GM23338 (cell line): ENCODE results near the gene LNPEP. TPM values are rescaled to one million over a fixed set of nuclear protein-coding genes. Genes with fewer than 3 reads are reported as not detected.

ENCODE experiments used
- ATAC-seq: fragments of 200-7000 bp; cut with Tn5 transposase; 3 replicates; pipeline ENCODE4 v1.9.1; 2020
- DNase-seq: peaks from one replicate; pipeline ENCODE4 v3.0.0-alpha.2; 2015; ENCODE audit warnings: low spot score
- H2AFZ ChIP-seq: fragments of 200-600 bp; sonication (generic); 2 replicates; pipeline ENCODE4 v1.8.0; 2016; ENCODE audit warnings: antibody characterized with exemption, mild to moderate bottlenecking, moderate library complexity
- H3F3A ChIP-seq: fragments of 200-600 bp; sonication (generic); replicated peaks from 2 replicates; pipeline ENCODE4 v1.8.0; 2017; ENCODE audit warnings: antibody characterized with exemption, mixed run types, low read depth
- H3K27ac ChIP-seq: fragments of 200-600 bp; sonication (generic); 2 replicates; pipeline ENCODE4 v1.6.1; 2016; ENCODE audit warnings: low read depth
- H3K27me3 ChIP-seq: fragments of 200-600 bp; sonication (generic); 2 replicates; pipeline ENCODE4 v1.8.0; 2016; ENCODE audit warnings: mild to moderate bottlenecking, mixed run types, moderate library complexity; ENCODE audit not compliant: insufficient read depth
- H3K36me3 ChIP-seq: fragments of 200-600 bp; sonication (generic); 2 replicates; pipeline ENCODE4 v1.8.0; 2016; ENCODE audit warnings: mild to moderate bottlenecking; ENCODE audit not compliant: insufficient read depth
- H3K4me1 ChIP-seq: fragments of 200-600 bp; sonication (generic); 2 replicates; pipeline ENCODE4 v1.8.0; 2016; ENCODE audit warnings: mild to moderate bottlenecking, moderate library complexity; ENCODE audit not compliant: insufficient read depth
- H3K4me2 ChIP-seq: fragments of 200-600 bp; sonication (generic); 2 replicates; pipeline ENCODE4 v1.7.1; 2017; ENCODE audit warnings: mixed run types
- H3K4me3 ChIP-seq: fragments of 200-600 bp; sonication (generic); 2 replicates; pipeline ENCODE4 v1.6.1; 2016; ENCODE audit warnings: mixed run types
- H3K79me2 ChIP-seq: fragments of 200-600 bp; sonication (generic); replicated peaks from 2 replicates; pipeline ENCODE4 v1.8.0; 2017; ENCODE audit warnings: mild to moderate bottlenecking; ENCODE audit not compliant: insufficient read depth
- H3K9me2 ChIP-seq: fragments of 200-600 bp; sonication (generic); 2 replicates; pipeline ENCODE4 v1.8.0; 2017; ENCODE audit not compliant: insufficient read depth
- H4K20me1 ChIP-seq: fragments of 200-600 bp; sonication (generic); replicated peaks from 2 replicates; pipeline ENCODE4 v1.8.0; 2017; ENCODE audit warnings: mild to moderate bottlenecking; ENCODE audit not compliant: insufficient read depth
- H3K27ac Mint-ChIP-seq: 2 replicates; pipeline ENCODE4 v1.8.0; 2020; ENCODE audit warnings: inconsistent platforms, mild to moderate bottlenecking, moderate library complexity, mixed read lengths
- H3K27me3 Mint-ChIP-seq: 3 replicates; pipeline ENCODE4 v1.8.0; 2022; ENCODE audit warnings: low read depth, mild to moderate bottlenecking, moderate library complexity, mixed read lengths, inconsistent platforms; ENCODE audit not compliant: insufficient read depth, poor library complexity
- H3K36me3 Mint-ChIP-seq: 3 replicates; pipeline ENCODE4 v1.8.0; 2021; ENCODE audit warnings: low read depth, mild to moderate bottlenecking, inconsistent platforms, moderate library complexity, mixed read lengths
- H3K4me1 Mint-ChIP-seq: 3 replicates; pipeline ENCODE4 v1.8.0; 2020; ENCODE audit warnings: mild to moderate bottlenecking, inconsistent platforms, mixed read lengths
- H3K4me3 Mint-ChIP-seq: 3 replicates; pipeline ENCODE4 v1.8.0; 2021; ENCODE audit warnings: moderate library complexity, mild to moderate bottlenecking, inconsistent platforms, mixed read lengths
- H3K9me3 Mint-ChIP-seq: 3 replicates; pipeline ENCODE4 v1.8.0; 2020; ENCODE audit warnings: moderate library complexity, mild to moderate bottlenecking, inconsistent platforms, mixed read lengths
- CREB1 ChIP-seq: fragments of 250-450 bp; sonication (Bioruptor Pico); IDR thresholded peaks from 2 replicates; pipeline ENCODE4 v1.5.0; 2020; ENCODE audit warnings: low read depth, mild to moderate bottlenecking, moderate library complexity
- CTCF ChIP-seq, 2 experiments: fragments of 200-600 bp in 1 of 2; sonication (generic) in 1 of 2; conservative IDR thresholded peaks; 2 replicates each; pipeline versions ENCODE4 v1.5.1 to v1.6.1; 2016 to 2017; ENCODE audit warnings: antibody characterized with exemption in 2 of 2, low read depth in 2 of 2, mild to moderate bottlenecking in 2 of 2, moderate library complexity in 1 of 2
- ETS1 ChIP-seq: IDR thresholded peaks from 2 replicates; pipeline ENCODE4 v1.6.1; 2016; ENCODE audit warnings: antibody characterized with exemption
- EZH2 ChIP-seq: fragments of 200-600 bp; sonication (generic); IDR thresholded peaks from one replicate; pipeline ENCODE4 v1.8.0; 2017; ENCODE audit warnings: antibody characterized with exemption, mild to moderate bottlenecking, low read depth; ENCODE audit not compliant: unreplicated experiment
- EZH2phosphoT487 ChIP-seq: fragments of 200-600 bp; sonication (generic); IDR thresholded peaks from one replicate; pipeline ENCODE4 v1.8.1; 2018; ENCODE audit warnings: antibody characterized with exemption; ENCODE audit not compliant: unreplicated experiment
- JUNB ChIP-seq: IDR thresholded peaks from one replicate; pipeline ENCODE4 v1.6.1; 2016; ENCODE audit warnings: antibody characterized with exemption; ENCODE audit not compliant: unreplicated experiment
- NANOG ChIP-seq: IDR thresholded peaks from 2 replicates; pipeline ENCODE4 v1.6.1; 2016; ENCODE audit warnings: antibody characterized with exemption, borderline replicate concordance
- POLR2AphosphoS5 ChIP-seq: IDR thresholded peaks from 2 replicates; pipeline ENCODE4 v1.6.1; 2016; ENCODE audit warnings: antibody characterized with exemption, low read depth
- REST ChIP-seq: IDR thresholded peaks from one replicate; pipeline ENCODE4 v1.6.1; 2018; ENCODE audit warnings: antibody characterized with exemption; ENCODE audit not compliant: unreplicated experiment
- STAT1 ChIP-seq: IDR thresholded peaks from one replicate; pipeline ENCODE4 v1.6.1; 2016; ENCODE audit warnings: antibody characterized with exemption; ENCODE audit not compliant: unreplicated experiment
- ZNF114 ChIP-seq: fragments of 250-450 bp; sonication (Bioruptor Pico); IDR thresholded peaks from 2 replicates; pipeline ENCODE4 v1.5.0; 2020; ENCODE audit warnings: mild to moderate bottlenecking, moderate library complexity
- ZNF331 ChIP-seq: fragments of 250-450 bp; sonication (Bioruptor Pico); IDR thresholded peaks from 2 replicates; pipeline ENCODE4 v1.5.0; 2020; ENCODE audit warnings: low read depth, mild to moderate bottlenecking, moderate library complexity
- ZNF462 ChIP-seq: fragments of 250-450 bp; sonication (Bioruptor Pico); IDR thresholded peaks from 2 replicates; pipeline ENCODE4 v1.5.0; 2020; ENCODE audit warnings: mild to moderate bottlenecking, moderate library complexity
- polyA plus RNA-seq: library from polyadenylated mRNA; unstranded; fragments of >200 nt; fragmentation: Nextera tagmentation; extraction: Ambion mirVana; gene quantifications from 2 replicates; pipeline ENCODE4 v1.2.1, GENCODE V29; 2016
- total RNA-seq: library from RNA; depleted of rRNA; stranded (reverse); fragments of >200 nt; shearing (Covaris generic); gene quantifications from 2 replicates; pipeline ENCODE4 v1.2.3, GENCODE V29; 2014

The LNPEP gene
- total and polyA plus RNA-seq, 2 experiments from 2014 or later: 1.2 to 8.3 TPM

- H3K36me3 ChIP-seq: no peaks in the 10 kb centered on the region
- ATAC-seq (no peak), DNase-seq (no peak)
- Mint-ChIP-seq H3K9me3 (peaks cover 2% of the 10 kb centered on the region), H3K4me1 (no peaks in the 10 kb centered on the region), H3K4me3 (no peak overlapping the region), H3K27ac (no peak overlapping the region), H3K36me3 (peaks cover 2% of the 10 kb centered on the region; the same call in 2 of the 3 replicates), H3K27me3 (no peaks in the 10 kb centered on the region)
- no peaks in the 10 kb centered on the region for H3F3A ChIP-seq
- H3K27ac ChIP-seq: no peak overlapping the region
- no peaks in the 10 kb centered on the region for H4K20me1 ChIP-seq
- no peaks in the 10 kb centered on the region for H3K4me1 ChIP-seq
- H3K4me2 ChIP-seq: no peak overlapping the region
- no peaks in the 10 kb centered on the region for H3K79me2 ChIP-seq
- H2AFZ ChIP-seq: peak overlapping the region; percentile 40
- no peak overlapping the region for H3K4me3 ChIP-seq
- H3K27me3 ChIP-seq: no peaks in the 10 kb centered on the region
- no peak for TF ChIP-seq REST
- TF ChIP-seq CREB1 (CRISPR knock-in tag): no peak
- TF ChIP-seq JUNB: no peak
- no peak for TF ChIP-seq STAT1
- TF ChIP-seq ZNF462 (CRISPR knock-in tag): no peak
- TF ChIP-seq ZNF331 (CRISPR knock-in tag): no peak
- TF ChIP-seq NANOG: no peak
- TF ChIP-seq EZH2: no peak
- TF ChIP-seq ETS1: no peak
- TF ChIP-seq POLR2AphosphoS5: no peak
- TF ChIP-seq EZH2phosphoT487: no peak
- no peak for TF ChIP-seq ZNF114 (CRISPR knock-in tag)
- TF ChIP-seq CTCF (conservative IDR thresholded peaks at IDR 0.05; ENCODE audit: low read depth in 2 of 2): no peak
- H3K9me2 ChIP-seq: no peaks in the 10 kb centered on the region
Measured at GRCh38 chr5:97078958-97079743, 143.3 kb downstream of the LNPEP start.
